NB4 (cell line): ENCODE measurements around the gene KIAA1217.

Experiments used
- MYC ChIP-seq: IDR thresholded peaks from 2 replicates; pipeline ENCODE4 v1.6.1; 2011; ENCODE audit warnings: low read depth, low read length
- POLR2A ChIP-seq: IDR thresholded peaks from 2 replicates; pipeline ENCODE4 v1.6.1; 2011; ENCODE audit warnings: mild to moderate bottlenecking; ENCODE audit not compliant: insufficient read length; ENCODE audit errors: extremely low read depth
- TF ChIP-seq, protein P1 (sequence below): IDR thresholded peaks from one replicate; pipeline ENCODE4 v1.5.1; 2012; ENCODE audit warnings: low read depth, low read length
- TF ChIP-seq, protein P2 (sequence below): IDR thresholded peaks from 2 replicates; pipeline ENCODE4 v1.6.1; 2011; ENCODE audit warnings: low read depth, low read length

DNA sequence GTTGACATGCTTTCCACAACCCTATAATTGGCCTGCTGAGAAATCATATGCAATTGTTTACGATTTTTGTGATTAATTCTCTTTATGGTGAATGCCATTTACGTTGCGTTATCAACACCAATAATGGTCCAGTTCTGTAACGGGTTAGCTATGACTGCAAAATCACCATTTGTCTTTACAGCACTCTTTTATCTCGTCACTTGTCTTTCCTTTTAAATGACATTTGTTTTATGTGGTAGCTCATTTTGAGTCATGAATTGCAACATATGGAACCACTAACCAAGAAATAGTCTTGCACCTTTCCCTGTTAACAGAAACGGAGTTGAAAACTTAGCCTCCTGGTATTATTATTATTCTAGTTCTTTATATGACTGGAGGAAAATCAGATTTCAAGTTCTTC, 3.1 kb upstream of the KIAA1217 start:
- TF ChIP-seq, protein P1, sequence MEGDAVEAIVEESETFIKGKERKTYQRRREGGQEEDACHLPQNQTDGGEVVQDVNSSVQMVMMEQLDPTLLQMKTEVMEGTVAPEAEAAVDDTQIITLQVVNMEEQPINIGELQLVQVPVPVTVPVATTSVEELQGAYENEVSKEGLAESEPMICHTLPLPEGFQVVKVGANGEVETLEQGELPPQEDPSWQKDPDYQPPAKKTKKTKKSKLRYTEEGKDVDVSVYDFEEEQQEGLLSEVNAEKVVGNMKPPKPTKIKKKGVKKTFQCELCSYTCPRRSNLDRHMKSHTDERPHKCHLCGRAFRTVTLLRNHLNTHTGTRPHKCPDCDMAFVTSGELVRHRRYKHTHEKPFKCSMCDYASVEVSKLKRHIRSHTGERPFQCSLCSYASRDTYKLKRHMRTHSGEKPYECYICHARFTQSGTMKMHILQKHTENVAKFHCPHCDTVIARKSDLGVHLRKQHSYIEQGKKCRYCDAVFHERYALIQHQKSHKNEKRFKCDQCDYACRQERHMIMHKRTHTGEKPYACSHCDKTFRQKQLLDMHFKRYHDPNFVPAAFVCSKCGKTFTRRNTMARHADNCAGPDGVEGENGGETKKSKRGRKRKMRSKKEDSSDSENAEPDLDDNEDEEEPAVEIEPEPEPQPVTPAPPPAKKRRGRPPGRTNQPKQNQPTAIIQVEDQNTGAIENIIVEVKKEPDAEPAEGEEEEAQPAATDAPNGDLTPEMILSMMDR, result no peak
- TF ChIP-seq POLR2A (no peak), MYC (no peak)
- TF ChIP-seq, protein P2, sequence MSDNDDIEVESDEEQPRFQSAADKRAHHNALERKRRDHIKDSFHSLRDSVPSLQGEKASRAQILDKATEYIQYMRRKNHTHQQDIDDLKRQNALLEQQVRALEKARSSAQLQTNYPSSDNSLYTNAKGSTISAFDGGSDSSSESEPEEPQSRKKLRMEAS, result no peak
